Smooth muscle cell (in vitro differentiated cells): Measurements from ENCODE around the gene DBNDD1. TPM values are rescaled to one million over a fixed set of nuclear protein-coding genes. Genes with fewer than 3 reads are reported as not detected.

Source experiments
- DNase-seq: peaks from one replicate; lab custom pipeline; 2025; ENCODE audit not compliant: unreplicated experiment; lab: John Stamatoyannopoulos, UW
- H2AFZ ChIP-seq: fragments of 200-600 bp; sonication (generic); 2 replicates; pipeline ENCODE4 v1.6.0; 2016; ENCODE audit warnings: antibody characterized with exemption, low read depth, mild to moderate bottlenecking
- H3F3A ChIP-seq: fragments of 200-600 bp; sonication (generic); 2 replicates; pipeline ENCODE4 v1.6.0; 2017; ENCODE audit warnings: antibody characterized with exemption, low read depth
- H3K27ac ChIP-seq: fragments of 200-600 bp; sonication (generic); 2 replicates; pipeline ENCODE4 v1.5.1; 2016; ENCODE audit warnings: low read depth, mild to moderate bottlenecking
- H3K27me3 ChIP-seq: fragments of 200-600 bp; sonication (generic); 2 replicates; pipeline ENCODE4 v1.6.1; 2016; ENCODE audit warnings: low read depth, mild to moderate bottlenecking
- H3K36me3 ChIP-seq: fragments of 200-600 bp; sonication (generic); 2 replicates; pipeline ENCODE4 v1.5.1; 2016; ENCODE audit warnings: low read depth
- H3K4me1 ChIP-seq: fragments of 200-600 bp; sonication (generic); 2 replicates; pipeline ENCODE4 v1.5.1; 2016; ENCODE audit warnings: low read depth
- H3K4me2 ChIP-seq: fragments of 200-600 bp; sonication (generic); 2 replicates; pipeline ENCODE4 v1.6.0; 2016; ENCODE audit warnings: mild to moderate bottlenecking
- H3K4me3 ChIP-seq: fragments of 200-600 bp; sonication (generic); 2 replicates; pipeline ENCODE4 v1.5.1; 2016; ENCODE audit warnings: mild to moderate bottlenecking
- H3K79me2 ChIP-seq: fragments of 200-600 bp; sonication (generic); 2 replicates; pipeline ENCODE4 v1.6.0; 2016; ENCODE audit warnings: low read depth, mild to moderate bottlenecking
- H3K9ac ChIP-seq: fragments of 200-600 bp; sonication (generic); 2 replicates; pipeline ENCODE4 v1.6.0; 2016; ENCODE audit warnings: low read depth
- H3K9me3 ChIP-seq: fragments of 200-600 bp; sonication (generic); replicated peaks from 2 replicates; pipeline ENCODE4 v1.5.1; 2016; ENCODE audit warnings: low read depth
- H4K20me1 ChIP-seq: fragments of 200-600 bp; sonication (generic); 2 replicates; pipeline ENCODE4 v1.6.0; 2016; ENCODE audit warnings: low read depth
- CTCF ChIP-seq: fragments of 200-600 bp; sonication (generic); IDR thresholded peaks from 2 replicates; pipeline ENCODE4 v1.5.1; 2017; ENCODE audit warnings: borderline replicate concordance, mild to moderate bottlenecking, antibody characterized with exemption; ENCODE audit not compliant: insufficient read depth, poor library complexity, severe bottlenecking
- WGBS: methylation state at CpG from one replicate; pipeline ENCODE4 v1.1.7; 2016; ENCODE audit warnings: low lambda C conversion rate; 5-methylcytosine and 5-hydroxymethylcytosine counted together
- polyA plus RNA-seq: library from polyadenylated mRNA; unstranded; fragments of >200 nt; fragmentation: Nextera tagmentation; extraction: Ambion mirVana; gene quantifications from 2 replicates; pipeline ENCODE4 v1.2.1, GENCODE V29; 2016
- total RNA-seq: library from RNA; depleted of rRNA; stranded (reverse); fragments of >200 nt; gene quantifications from 2 replicates; pipeline ENCODE4 v1.2.3, GENCODE V29; 2014

DBNDD1 gene
- total and polyA plus RNA-seq, 2 experiments from 2014 or later, result 3.3 to 3.8 TPM

DNA sequence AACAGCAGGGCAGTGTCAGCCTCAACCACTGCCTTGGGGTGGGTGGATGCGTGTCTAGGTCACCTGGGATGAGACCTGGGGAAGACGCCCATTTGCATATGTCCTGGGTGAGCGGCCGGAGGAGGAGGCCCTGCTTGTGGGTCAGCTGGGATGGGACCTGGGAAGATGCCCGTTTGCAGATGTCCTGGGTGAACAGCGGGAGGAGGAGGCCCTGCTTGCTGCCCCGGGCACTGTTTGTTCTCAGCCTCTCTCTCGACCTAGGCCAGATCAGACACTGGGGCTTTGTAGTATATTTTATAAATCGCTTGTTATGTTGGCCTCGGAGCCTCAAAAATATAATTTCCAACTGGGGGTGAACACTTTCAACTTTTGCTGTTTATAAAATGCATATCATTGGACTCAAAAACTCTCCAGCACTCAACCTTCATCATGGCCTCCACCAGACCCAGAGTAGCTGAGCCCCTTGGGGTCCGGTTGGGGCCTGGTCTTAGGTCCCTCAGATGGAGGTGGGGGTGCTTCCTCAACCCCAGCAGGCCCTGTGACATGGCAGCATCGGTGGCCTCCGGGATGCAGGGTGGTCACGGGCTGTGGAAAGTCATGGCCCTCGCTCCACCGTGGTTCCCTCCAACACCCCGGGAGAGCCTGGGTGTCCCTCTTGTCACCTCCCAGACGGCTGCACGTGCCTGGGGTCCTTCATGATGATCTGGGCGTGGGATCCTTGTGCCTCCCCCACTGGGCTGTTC, 17.3 kb downstream of the DBNDD1 start:
- Histone ChIP-seq H3F3A (peaks cover 10% of the 10 kb centered on the region), H3K4me2 (no peak overlapping the region), H3K79me2 (no peaks in the 10 kb centered on the region), H3K9me3 (no peaks in the 10 kb centered on the region), H3K9ac (no peak overlapping the region), H4K20me1 (no peaks in the 10 kb centered on the region), H3K27me3 (no peaks in the 10 kb centered on the region), H3K36me3 (no peaks in the 10 kb centered on the region), H3K4me1 (no peaks in the 10 kb centered on the region), H3K4me3 (no peak overlapping the region), H2AFZ (no peak overlapping the region), H3K27ac (no peak overlapping the region)
- WGBS, result 91% methylated on average over 20 of the region's 20 CpGs
- no peak for TF ChIP-seq CTCF
- DNase-seq, result no peak

- no peak overlapping the region for H3K9ac ChIP-seq
- no peak overlapping the region for H2AFZ ChIP-seq
- H3F3A ChIP-seq, result peaks cover 20% of the 10 kb centered on the region
- no peak overlapping the region for H3K27ac ChIP-seq
- no peak for TF ChIP-seq CTCF
- no peaks in the 10 kb centered on the region for H3K9me3 ChIP-seq
- WGBS, result 93% methylated on average over 19 of the region's 19 CpGs
- H3K4me3 ChIP-seq, result no peak overlapping the region
- no peaks in the 10 kb centered on the region for H3K4me1 ChIP-seq
- no peaks in the 10 kb centered on the region for H3K79me2 ChIP-seq
- DNase-seq, result no peak
- H4K20me1 ChIP-seq, result no peaks in the 10 kb centered on the region
- H3K36me3 ChIP-seq, result peaks cover 4% of the 10 kb centered on the region
- no peaks in the 10 kb centered on the region for H3K27me3 ChIP-seq
- H3K4me2 ChIP-seq, result no peak overlapping the region
Observed at GRCh38 chr16:90000733-90001427, 18.4 kb downstream of the DBNDD1 start.

GRCh38 chr16:89999831-90000574, 19.3 kb downstream of the DBNDD1 start:
- H3K4me3 ChIP-seq, result no peak overlapping the region
- H3K4me1 ChIP-seq, result no peaks in the 10 kb centered on the region
- H3F3A ChIP-seq, result peaks cover 27% of the 10 kb centered on the region
- H4K20me1 ChIP-seq, result no peaks in the 10 kb centered on the region
- no peak overlapping the region for H3K9ac ChIP-seq
- no peaks in the 10 kb centered on the region for H3K27me3 ChIP-seq
- no peaks in the 10 kb centered on the region for H3K79me2 ChIP-seq
- H2AFZ ChIP-seq, result no peak overlapping the region
- no peak overlapping the region for H3K27ac ChIP-seq
- TF ChIP-seq CTCF, result no peak
- no peak overlapping the region for H3K4me2 ChIP-seq
- no peaks in the 10 kb centered on the region for H3K9me3 ChIP-seq
- DNase-seq, result no peak
- peaks cover 4% of the 10 kb centered on the region for H3K36me3 ChIP-seq
- WGBS, result 96% methylated on average over 38 of the region's 38 CpGs
